ENCODE results near the gene PRKCD. TPM values are rescaled to one million over a fixed set of nuclear protein-coding genes. Genes with fewer than 3 reads are reported as not detected.

Gene PRKCD
- total RNA-seq, 1 experiment from 2014 or later = 9.6 TPM

- no peak overlapping the region for H3K4me3 Mint-ChIP-seq (ENCODE audit: unreplicated experiment)
- H3K27me3 Mint-ChIP-seq (ENCODE audit: insufficient read depth, unreplicated experiment) = no peaks in the 10 kb centered on the region
- no peaks in the 10 kb centered on the region for H3K9me3 Mint-ChIP-seq (ENCODE audit: unreplicated experiment)
- no TSS peak for BruUV-seq (replicated peaks)
- peaks cover 16% of the 10 kb centered on the region for H3K4me1 Mint-ChIP-seq (ENCODE audit: insufficient read depth, unreplicated experiment)
- POLR2A ChIA-PET = interaction anchor here (0.6 to 2.0 kb wide), 2 partner anchors 25 to 106 kb away, joined by 4 to 6 read pairs; no protein-coding TSS in a partner anchor
- no peak for TF ChIP-seq CTCF (IDR thresholded peaks at IDR 0.05; ENCODE audit: unreplicated experiment)
- CTCF ChIA-PET = no interaction called here
- intact Hi-C loops (cut with micrococcal nuclease) = no loop called here
- peaks cover 9% of the 10 kb centered on the region for H3K36me3 Mint-ChIP-seq (ENCODE audit: insufficient read depth, unreplicated experiment)
- no peak for DNase-seq (ENCODE audit: unreplicated experiment)
- no peak overlapping the region for H3K27ac Mint-ChIP-seq (ENCODE audit: low read depth, unreplicated experiment)
Measured at GRCh38 chr3:53156368-53156834, 4.6 kb upstream of the PRKCD start.

GRCh38 chr3:53157974-53158580 lies 2.9 kb upstream of the PRKCD start:
- H3K36me3 Mint-ChIP-seq (ENCODE audit: insufficient read depth, unreplicated experiment) = peaks cover 13% of the 10 kb centered on the region
- no peak overlapping the region for H3K27ac Mint-ChIP-seq (ENCODE audit: low read depth, unreplicated experiment)
- no TSS peak for BruUV-seq (replicated peaks)
- peaks cover 26% of the 10 kb centered on the region for H3K4me1 Mint-ChIP-seq (ENCODE audit: insufficient read depth, unreplicated experiment)
- TF ChIP-seq CTCF (IDR thresholded peaks at IDR 0.05; ENCODE audit: unreplicated experiment) = no peak
- ChIA-PET POLR2A (interaction anchor here (1.1 kb wide), 1 partner anchor 28 kb away, joined by 4 read pairs; the partner anchor contains the start of gene RFT1), CTCF (interaction anchor here (0.6 to 3.3 kb wide), 3 partner anchors 24 to 416 kb away, joined by 3 to 25 read pairs (median 15); no protein-coding TSS in a partner anchor)
- no peak for DNase-seq (ENCODE audit: unreplicated experiment)
- intact Hi-C loops (cut with micrococcal nuclease) = no loop called here
- H3K27me3 Mint-ChIP-seq (ENCODE audit: insufficient read depth, unreplicated experiment) = no peaks in the 10 kb centered on the region
- H3K4me3 Mint-ChIP-seq (ENCODE audit: unreplicated experiment) = no peak overlapping the region
- H3K9me3 Mint-ChIP-seq (ENCODE audit: unreplicated experiment) = no peaks in the 10 kb centered on the region

- no peaks in the 10 kb centered on the region for H3K9me3 Mint-ChIP-seq (ENCODE audit: unreplicated experiment)
- ChIA-PET CTCF (interaction anchor here (0.6 to 3.3 kb wide), 5 partner anchors 19 to 417 kb away, joined by 3 to 25 read pairs (median 5); no protein-coding TSS in a partner anchor), POLR2A (interaction anchor here (1.1 kb wide), 1 partner anchor 29 kb away, joined by 4 read pairs; the partner anchor contains the start of gene RFT1)
- peaks cover 28% of the 10 kb centered on the region for H3K4me1 Mint-ChIP-seq (ENCODE audit: insufficient read depth, unreplicated experiment)
- no peak for DNase-seq (ENCODE audit: unreplicated experiment)
- intact Hi-C loops (cut with micrococcal nuclease) = no loop called here
- H3K4me3 Mint-ChIP-seq (ENCODE audit: unreplicated experiment) = no peak overlapping the region
- no TSS peak for BruUV-seq (replicated peaks)
- H3K36me3 Mint-ChIP-seq (ENCODE audit: insufficient read depth, unreplicated experiment) = peaks cover 7% of the 10 kb centered on the region
- H3K27me3 Mint-ChIP-seq (ENCODE audit: insufficient read depth, unreplicated experiment) = no peaks in the 10 kb centered on the region
- TF ChIP-seq CTCF (IDR thresholded peaks at IDR 0.05; ENCODE audit: unreplicated experiment) = no peak
- H3K27ac Mint-ChIP-seq (ENCODE audit: low read depth, unreplicated experiment) = no peak overlapping the region
Measured at GRCh38 chr3:53158765-53159155, 2.2 kb upstream of the PRKCD start.

GRCh38 chr3:53159156-53160060 lies 1.6 kb upstream of the PRKCD start:
- Mint-ChIP-seq H3K27ac (ENCODE audit: low read depth, unreplicated experiment) (no peak overlapping the region), H3K9me3 (ENCODE audit: unreplicated experiment) (no peaks in the 10 kb centered on the region), H3K4me1 (ENCODE audit: insufficient read depth, unreplicated experiment) (peaks cover 28% of the 10 kb centered on the region), H3K4me3 (ENCODE audit: unreplicated experiment) (no peak overlapping the region), H3K36me3 (ENCODE audit: insufficient read depth, unreplicated experiment) (peaks cover 7% of the 10 kb centered on the region), H3K27me3 (ENCODE audit: insufficient read depth, unreplicated experiment) (no peaks in the 10 kb centered on the region)
- POLR2A ChIA-PET = interaction anchor here (0.7 to 1.2 kb wide), 3 partner anchors 14 to 128 kb away, joined by 3 to 6 read pairs (median 3); no protein-coding TSS in a partner anchor
- no peak for TF ChIP-seq CTCF (IDR thresholded peaks at IDR 0.05; ENCODE audit: unreplicated experiment)
- DNase-seq (ENCODE audit: unreplicated experiment) = no peak
- CTCF ChIA-PET = interaction anchor here (0.6 to 3.3 kb wide), 8 partner anchors 18 to 60 kb away, joined by 3 to 25 read pairs (median 6); no protein-coding TSS in a partner anchor
- intact Hi-C loops (cut with micrococcal nuclease) = loop anchor here (2.0 kb wide), 1 partner anchor 25 kb away; no protein-coding TSS in a partner anchor
- no TSS peak for BruUV-seq (replicated peaks)
